CD14-positive monocyte (primary cell): ENCODE results near the gene COX10. TPM values are rescaled to one million over a fixed set of nuclear protein-coding genes. Genes with fewer than 3 reads are reported as not detected.
"Not testable (repeated sequence)": the region's sequence is repeated elsewhere in the genome, so short reads cannot be mapped to it uniquely, and the experiment has no call there.

Experiments
- DNase-seq, 3 donors: peaks; one replicate each; pipeline ENCODE4 v3.0.0-alpha.2; 2011 to 2022
- H2AFZ ChIP-seq: 2 replicates; pipeline ENCODE4 v1.6.0; 2012; ENCODE audit warnings: mild to moderate bottlenecking, low read depth, low read length, inconsistent platforms; ENCODE audit not compliant: insufficient read depth, poor library complexity, severe bottlenecking
- H3K27ac ChIP-seq, 2 donors: 1 replicate in 1 of 2; 2 replicates in 1 of 2; pipeline ENCODE4 v1.5.1; 2012 to 2013; ENCODE audit warnings: low read length in 2 of 2, control low read depth in 1 of 2, inconsistent platforms in 1 of 2, low read depth in 1 of 2, mild to moderate bottlenecking in 1 of 2
- H3K27me3 ChIP-seq, 2 donors: one replicate each; pipeline versions ENCODE4 v1.6.0 to v1.6.1; 2011 to 2013; ENCODE audit warnings: low read length in 2 of 2; ENCODE audit not compliant: control insufficient read depth in 2 of 2, insufficient read depth in 2 of 2
- H3K36me3 ChIP-seq, 2 donors: replicated peaks in 1 of 2; 1 replicate in 1 of 2; 2 replicates in 1 of 2; pipeline versions ENCODE4 v1.5.1 to v1.6.1; 2012 to 2013; ENCODE audit warnings: low read length in 2 of 2, control low read depth in 1 of 2, inconsistent platforms in 1 of 2, mild to moderate bottlenecking in 1 of 2; ENCODE audit not compliant: insufficient read depth in 2 of 2, control insufficient read depth in 1 of 2
- H3K4me1 ChIP-seq, 2 donors: 1 replicate in 1 of 2; 2 replicates in 1 of 2; pipeline versions ENCODE4 v1.5.1 to v1.6.1; 2012 to 2013; ENCODE audit warnings: low read length in 2 of 2, control low read depth in 1 of 2, inconsistent platforms in 1 of 2, mild to moderate bottlenecking in 1 of 2, moderate library complexity in 1 of 2; ENCODE audit not compliant: insufficient read depth in 2 of 2, control insufficient read depth in 1 of 2
- H3K4me2 ChIP-seq: replicated peaks from 2 replicates; pipeline ENCODE3; 2012; ENCODE audit warnings: low read length, moderate library complexity, mild to moderate bottlenecking; ENCODE audit not compliant: poor library complexity, severe bottlenecking; ENCODE audit errors: extremely low read depth
- H3K4me3 ChIP-seq, 3 experiments: fragments of 200-600 bp in 1 of 3; sonication (generic) in 1 of 3; replicated peaks in 1 of 3; 1 replicate in 2 of 3; 2 replicates in 1 of 3; pipeline ENCODE4 v1.5.1; 2011 to 2013; ENCODE audit warnings: low read length in 3 of 3, mild to moderate bottlenecking in 3 of 3, control low read depth in 2 of 3, low read depth in 2 of 3, inconsistent platforms in 1 of 3, moderate library complexity in 1 of 3
- H3K79me2 ChIP-seq: 2 replicates; pipeline ENCODE4 v1.6.0; 2012; ENCODE audit warnings: mild to moderate bottlenecking, control low read depth, inconsistent platforms, low read length, moderate library complexity; ENCODE audit not compliant: insufficient read depth
- H3K9ac ChIP-seq: 2 replicates; pipeline ENCODE4 v1.6.0; 2017; ENCODE audit warnings: low read length, mild to moderate bottlenecking; ENCODE audit not compliant: insufficient read depth, poor library complexity, severe bottlenecking
- H3K9me3 ChIP-seq, 2 donors: replicated peaks in 1 of 2; 1 replicate in 1 of 2; 2 replicates in 1 of 2; pipeline versions ENCODE4 v1.5.1 to v1.6.1; 2012 to 2013; ENCODE audit warnings: low read length in 2 of 2, control low read depth in 1 of 2; ENCODE audit not compliant: control insufficient read depth in 1 of 2, insufficient read depth in 1 of 2
- H4K20me1 ChIP-seq: 2 replicates; pipeline ENCODE4 v1.6.0; 2012; ENCODE audit warnings: mild to moderate bottlenecking, low read length, control low read depth, moderate library complexity; ENCODE audit not compliant: insufficient read depth
- H3K27ac Mint-ChIP-seq, 7 donors: one replicate each; pipeline ENCODE4 v1.8.0; 2020; ENCODE audit warnings: mild to moderate bottlenecking in 7 of 7, mixed read lengths in 7 of 7, moderate library complexity in 6 of 7, inconsistent platforms in 2 of 7
- H3K27me3 Mint-ChIP-seq, 3 donors: one replicate each; pipeline ENCODE4 v1.8.0; 2021 to 2022; ENCODE audit warnings: low read depth in 3 of 3, mild to moderate bottlenecking in 3 of 3, mixed read lengths in 3 of 3, moderate library complexity in 3 of 3, inconsistent platforms in 1 of 3
- H3K36me3 Mint-ChIP-seq, 2 donors: one replicate each; pipeline ENCODE4 v1.8.0; 2020; ENCODE audit warnings: mixed read lengths in 2 of 2, inconsistent platforms in 1 of 2, mild to moderate bottlenecking in 1 of 2
- H3K4me1 Mint-ChIP-seq: one replicate; pipeline ENCODE4 v1.8.0; 2020; ENCODE audit warnings: mild to moderate bottlenecking, mixed read lengths
- H3K4me3 Mint-ChIP-seq, 2 donors: one replicate each; pipeline ENCODE4 v1.8.0; 2020; ENCODE audit warnings: mild to moderate bottlenecking in 2 of 2, mixed read lengths in 2 of 2, moderate library complexity in 1 of 2
- H3K9me3 Mint-ChIP-seq, 7 donors: one replicate each; pipeline ENCODE4 v1.8.0; 2020 to 2022; ENCODE audit warnings: mixed read lengths in 7 of 7, mild to moderate bottlenecking in 6 of 7, moderate library complexity in 6 of 7, inconsistent platforms in 2 of 7
- WGBS: methylation state at CpG from one replicate; pipeline ENCODE4 v1.1.5; 2013; ENCODE audit warnings: missing lambda C conversion rate; ENCODE audit not compliant: insufficient coverage; 5-methylcytosine and 5-hydroxymethylcytosine counted together
- intact Hi-C, 2 donors: fragments of 100-400 bp; cut with micrococcal nuclease; formaldehyde crosslinking; loops; one replicate each; pipeline versions ENCODE4 v1.15.0 to v1.15.1; 2023
- polyA plus RNA-seq, 3 donors: library from polyadenylated mRNA; depleted of rRNA in 1 of 3; unstranded in 2 of 3; stranded (reverse) in 1 of 3; fragments of 300-500 nt in 2 of 3; fragments of >200 nt in 1 of 3; fragmentation: Illumina TruSeq in 2 of 3; gene quantifications; 1 replicate in 2 of 3; 2 replicates in 1 of 3; pipeline ENCODE4 v1.2.3, GENCODE V29; 2012 to 2021

Gene COX10
- polyA plus RNA-seq, 3 donors: 8.2 to 15.2 (median 11.3) TPM

- H2AFZ ChIP-seq, H3K4me1 ChIP-seq, H3K27ac Mint-ChIP-seq, intact Hi-C loops, H3K9me3 ChIP-seq, H3K9ac ChIP-seq, H3K36me3 ChIP-seq, H3K27me3 Mint-ChIP-seq, DNase-seq, H3K79me2 ChIP-seq, H3K27me3 ChIP-seq, H3K4me3 ChIP-seq, H3K27ac ChIP-seq, H4K20me1 ChIP-seq, H3K9me3 Mint-ChIP-seq, H3K4me3 Mint-ChIP-seq, H3K4me2 ChIP-seq: not testable (repeated sequence)
- peaks cover 18% of the 10 kb centered on the region for H3K4me1 Mint-ChIP-seq
- peaks cover 17 to 21% of the 10 kb centered on the region in 2 donors for H3K36me3 Mint-ChIP-seq
Observed at GRCh38 chr17:14191469-14191868, 122.2 kb downstream of the COX10 start.

DNA sequence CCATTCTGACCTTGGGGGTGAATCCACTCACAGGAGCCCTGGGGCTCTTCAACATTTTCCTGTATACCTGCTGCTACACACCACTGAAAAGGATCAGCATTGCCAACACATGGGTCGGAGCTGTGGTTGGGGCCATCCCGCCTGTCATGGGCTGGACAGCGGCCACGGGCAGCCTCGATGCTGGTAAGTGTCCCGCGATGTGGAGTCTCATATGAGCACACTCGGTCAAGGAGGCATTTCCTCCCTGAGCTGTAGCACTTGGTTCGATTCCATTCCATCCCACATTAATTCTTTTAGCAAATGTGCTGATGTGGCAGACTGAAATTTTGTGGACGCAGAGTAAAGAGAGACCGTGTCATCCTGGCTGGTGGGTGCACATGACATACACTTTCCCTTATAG lies 122.7 kb downstream of the COX10 start:
- Mint-ChIP-seq H3K36me3 (peaks cover 22 to 26% of the 10 kb centered on the region in 2 donors), H3K4me1 (peaks cover 19% of the 10 kb centered on the region), H3K27ac (peak overlapping the region in 1 of 7 donors; percentile 27)
- H3K4me2 ChIP-seq, H3K4me3 ChIP-seq, H3K4me3 Mint-ChIP-seq, DNase-seq, H3K9ac ChIP-seq, H4K20me1 ChIP-seq, H3K27me3 ChIP-seq, H3K27me3 Mint-ChIP-seq, H3K9me3 Mint-ChIP-seq, H3K4me1 ChIP-seq, H3K9me3 ChIP-seq, H3K27ac ChIP-seq, H2AFZ ChIP-seq, H3K36me3 ChIP-seq, intact Hi-C loops, H3K79me2 ChIP-seq: not testable (repeated sequence)
- WGBS: 90% methylated on average over 2 of the region's 11 CpGs

DNA sequence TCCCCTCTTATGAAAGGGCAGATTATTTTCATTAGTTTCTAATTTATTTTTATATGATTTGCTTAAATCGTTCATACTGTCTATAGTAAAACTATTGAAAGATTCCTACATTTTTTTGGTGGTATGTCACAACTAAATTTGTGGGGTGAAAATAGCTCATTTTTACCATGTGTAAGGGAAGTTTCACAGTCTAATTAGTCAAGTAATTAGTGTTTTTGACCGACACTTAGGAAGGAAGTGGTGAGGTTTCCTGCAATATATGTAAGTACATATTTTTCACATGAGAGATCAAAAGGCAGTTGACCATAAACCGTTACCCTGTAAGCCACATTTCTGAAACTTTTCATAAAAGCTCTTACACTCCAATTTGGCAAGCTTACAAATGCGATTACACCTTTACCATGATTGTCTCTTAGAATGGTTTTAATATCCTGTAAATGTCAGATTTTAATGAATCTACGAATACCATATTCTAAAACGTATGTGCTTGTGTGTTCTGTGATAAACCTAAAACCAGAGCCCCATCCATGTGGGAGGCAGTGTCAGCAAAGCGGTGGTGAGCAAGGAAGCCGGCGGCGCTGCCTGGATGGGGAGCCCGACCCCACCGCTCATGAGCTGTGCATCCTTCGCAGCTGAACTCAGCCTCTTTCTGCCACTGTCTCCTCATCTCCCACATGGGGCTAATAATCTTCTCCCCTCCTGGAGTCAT lies 123.5 kb downstream of the COX10 start:
- H3K4me1 ChIP-seq, H3K9me3 Mint-ChIP-seq, H3K9ac ChIP-seq, intact Hi-C loops, H3K79me2 ChIP-seq, H3K27me3 Mint-ChIP-seq, H3K9me3 ChIP-seq, H3K27ac Mint-ChIP-seq, H2AFZ ChIP-seq, H3K4me3 ChIP-seq, H3K36me3 ChIP-seq, H3K27ac ChIP-seq, H3K27me3 ChIP-seq, H3K4me3 Mint-ChIP-seq, H3K4me2 ChIP-seq, H4K20me1 ChIP-seq, DNase-seq: not testable (repeated sequence)
- no CpG with 5 or more reads among the region's 13 CpGs for WGBS
- peaks cover 27 to 29% of the 10 kb centered on the region in 2 donors for H3K36me3 Mint-ChIP-seq
- H3K4me1 Mint-ChIP-seq: peaks cover 19% of the 10 kb centered on the region
